ENCODE results near the gene KAZN. TPM values are rescaled to one million over a fixed set of nuclear protein-coding genes. Genes with fewer than 3 reads are reported as not detected.

Gene KAZN
- polyA plus RNA-seq, 3 donors = 2.6 to 13.7 (median 10.8) TPM

- WGBS, 3 donors = 84 to 87% (median 85%) methylated on average over 13 of the region's 13 CpGs
Measured at GRCh38 chr1:14656384-14656937, 58.0 kb downstream of the KAZN start.

GRCh38 chr1:14658642-14659041 is 60.2 kb downstream of the KAZN start:
- no peak overlapping the region for H3K27ac ChIP-seq (ENCODE audit: low read depth, low read length)
- 71 to 88% (median 86%) methylated on average over 6 of the region's 6 CpGs for WGBS, 3 donors

More at GRCh38 chr1:14656384-14656937, 58.0 kb downstream of the KAZN start:
- no peak overlapping the region for H3K27ac ChIP-seq (ENCODE audit: low read depth, low read length)

GRCh38 chr1:14659913-14660312 is 61.4 kb downstream of the KAZN start:
- no peak overlapping the region for H3K27ac ChIP-seq (ENCODE audit: low read depth, low read length)
- 74 to 87% (median 85%) methylated on average over 11 of the region's 11 CpGs for WGBS, 3 donors

GRCh38 chr1:14660801-14661200 is 62.3 kb downstream of the KAZN start:
- WGBS, 3 donors = 32 to 57% (median 36%) methylated on average over 8 of the region's 8 CpGs

GRCh38 chr1:14661222-14661621 is 62.7 kb downstream of the KAZN start:
- WGBS, 3 donors = 40 to 59% (median 52%) methylated on average over 2 of the region's 2 CpGs
- H3K27ac ChIP-seq (ENCODE audit: low read depth, low read length) = no peak overlapping the region

More at GRCh38 chr1:14660801-14661200, 62.3 kb downstream of the KAZN start:
- H3K27ac ChIP-seq (ENCODE audit: low read depth, low read length) = no peak overlapping the region

- WGBS, 3 donors = 64 to 76% (median 67%) methylated on average over 9 of the region's 9 CpGs
- no peak overlapping the region for H3K27ac ChIP-seq (ENCODE audit: low read depth, low read length)
Measured at GRCh38 chr1:14662116-14662515, 63.6 kb downstream of the KAZN start.

- H3K27ac ChIP-seq (ENCODE audit: low read depth, low read length) = no peak overlapping the region
- WGBS, 3 donors = 85 to 96% (median 91%) methylated on average over 6 of the region's 6 CpGs
Measured at GRCh38 chr1:14663773-14664172, 65.3 kb downstream of the KAZN start.

- no peak overlapping the region for H3K27ac ChIP-seq (ENCODE audit: low read depth, low read length)
- 75 to 83% (median 80%) methylated on average over 6 of the region's 6 CpGs for WGBS, 3 donors
Measured at GRCh38 chr1:14666373-14666772, 67.9 kb downstream of the KAZN start.

- 78 to 83% (median 81%) methylated on average over 15 of the region's 15 CpGs for WGBS, 3 donors
- H3K27ac ChIP-seq (ENCODE audit: low read depth, low read length) = no peak overlapping the region
Measured at GRCh38 chr1:14666962-14667650, 68.6 kb downstream of the KAZN start.

- 48 to 60% (median 58%) methylated on average over 4 of the region's 4 CpGs for WGBS, 3 donors
- H3K27ac ChIP-seq (ENCODE audit: low read depth, low read length) = no peak overlapping the region
Measured at GRCh38 chr1:14667651-14667984, 69.1 kb downstream of the KAZN start.

- 60 to 83% (median 73%) methylated on average over 8 of the region's 8 CpGs for WGBS, 3 donors
- no peak overlapping the region for H3K27ac ChIP-seq (ENCODE audit: low read depth, low read length)
Measured at GRCh38 chr1:14668538-14668937, 70.1 kb downstream of the KAZN start.

GRCh38 chr1:14672005-14672404 is 73.5 kb downstream of the KAZN start:
- WGBS, 3 donors = 62 to 76% (median 73%) methylated on average over 4 of the region's 4 CpGs
- no peak overlapping the region for H3K27ac ChIP-seq (ENCODE audit: low read depth, low read length)

- 50 to 65% (median 62%) methylated on average over 1 of the region's 1 CpG for WGBS, 3 donors
- H3K27ac ChIP-seq (ENCODE audit: low read depth, low read length) = no peak overlapping the region
Measured at GRCh38 chr1:14674030-14674429, 75.5 kb downstream of the KAZN start.

GRCh38 chr1:14676400-14676799 is 77.9 kb downstream of the KAZN start:
- WGBS, 3 donors = 85 to 92% (median 86%) methylated on average over 4 of the region's 4 CpGs
- no peak overlapping the region for H3K27ac ChIP-seq (ENCODE audit: low read depth, low read length)

GRCh38 chr1:14677292-14677971 is 78.9 kb downstream of the KAZN start:
- 71 to 86% (median 84%) methylated on average over 3 of the region's 3 CpGs for WGBS, 3 donors
- no peak overlapping the region for H3K27ac ChIP-seq (ENCODE audit: low read depth, low read length)

- WGBS, 3 donors = 73 to 82% (median 78%) methylated on average over 13 of the region's 13 CpGs
- no peak overlapping the region for H3K27ac ChIP-seq (ENCODE audit: low read depth, low read length)
Measured at GRCh38 chr1:14678011-14678638, 79.6 kb downstream of the KAZN start.

- no peak overlapping the region for H3K27ac ChIP-seq (ENCODE audit: low read depth, low read length)
- WGBS, 3 donors = 73 to 83% (median 79%) methylated on average over 10 of the region's 10 CpGs
Measured at GRCh38 chr1:14679027-14679688, 80.7 kb downstream of the KAZN start.

GRCh38 chr1:14681182-14681581 is 82.7 kb downstream of the KAZN start:
- 68 to 87% (median 87%) methylated on average over 3 of the region's 3 CpGs for WGBS, 3 donors

More at GRCh38 chr1:14681182-14681581, 82.7 kb downstream of the KAZN start:
- no peak overlapping the region for H3K27ac ChIP-seq (ENCODE audit: low read depth, low read length)
